G401 (cell line): ENCODE results near the gene VEGFD. TPM values are rescaled to one million over a fixed set of nuclear protein-coding genes. Genes with fewer than 3 reads are reported as not detected.
"Not testable (repeated sequence)": the region's sequence is repeated elsewhere in the genome, so short reads cannot be mapped to it uniquely, and the experiment has no call there.

Experiments used
- DNase-seq: peaks from one replicate; pipeline ENCODE4 v3.0.0-alpha.2; 2015; ENCODE audit warnings: low spot score
- in situ Hi-C: cut with HindIII; loops from 2 replicates; pipeline ENCODE4 v1.10.0; 2016; ENCODE audit warnings: low sequenced_read_pairs, mixed read lengths
- total RNA-seq: library from RNA; depleted of rRNA; stranded (reverse); fragments of >200 nt; shearing (Covaris generic); gene quantifications from 2 replicates; pipeline ENCODE4 v1.2.3, GENCODE V29; 2014; rRNA removed

The VEGFD gene
- total RNA-seq, 1 experiment from 2014 or later: not detected

GRCh38 chrX:15315509-15315908 lies 68.7 kb downstream of the VEGFD start, which contains the start of gene ASB11:
Gene ASB11, minus strand, starts transcription at chrX:15315640. Its CDS starts 35 bp downstream, at chrX:15315605.
- in situ Hi-C loops: no loop called here
- DNase-seq: no peak

GRCh38 chrX:15314472-15314871 lies 69.7 kb downstream of the VEGFD start:
- in situ Hi-C loops: no loop called here
- DNase-seq: no peak

DNA sequence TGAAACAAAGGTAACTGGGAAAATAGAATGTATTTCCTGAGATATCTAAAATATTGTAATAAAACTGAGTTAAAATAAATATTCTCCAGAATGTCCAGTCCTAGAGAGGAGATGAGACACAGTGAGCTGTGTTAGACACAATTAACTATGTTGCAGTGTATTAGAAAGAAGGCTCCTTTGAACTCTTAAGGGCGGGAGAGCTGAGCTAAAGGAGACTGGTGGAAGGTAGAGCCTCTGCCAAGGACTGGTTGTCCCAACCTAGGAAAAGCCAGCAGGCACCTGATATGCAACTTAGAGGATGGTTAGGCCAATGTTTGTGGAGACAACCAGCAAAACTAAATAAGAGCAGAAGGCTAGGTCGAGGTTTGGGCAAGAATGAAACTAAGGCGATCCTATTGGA lies 73.1 kb downstream of the VEGFD start:
- no peak for DNase-seq
- in situ Hi-C loops: no loop called here

DNA sequence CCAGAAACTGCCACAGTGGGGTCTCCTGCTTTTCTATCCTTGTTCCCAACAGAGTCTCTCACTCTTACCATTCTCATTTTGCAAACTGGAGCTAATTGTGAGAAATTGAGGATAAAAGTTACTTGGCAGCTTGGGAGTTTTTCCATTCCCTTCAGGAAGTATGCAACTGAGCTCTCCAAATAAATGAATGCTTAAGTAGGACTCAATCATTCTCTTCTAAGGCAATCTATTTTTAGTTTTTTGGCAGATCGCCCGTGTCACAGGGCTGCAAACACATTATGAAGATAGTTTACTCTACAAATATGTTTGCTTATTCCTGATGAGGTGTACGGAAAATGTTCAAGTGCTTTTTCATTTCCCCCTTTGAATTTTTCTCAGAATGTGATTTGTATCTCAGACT lies 74.1 kb downstream of the VEGFD start:
- in situ Hi-C loops: no loop called here
- DNase-seq: peak; percentile 4

- DNase-seq, in situ Hi-C loops: not testable (repeated sequence)
Measured at GRCh38 chrX:15305899-15306298, 78.3 kb downstream of the VEGFD start.

- DNase-seq: no peak
- in situ Hi-C loops: no loop called here
Measured at GRCh38 chrX:15301924-15302323, 82.3 kb downstream of the VEGFD start.

- in situ Hi-C loops: no loop called here
- peak; percentile 19 for DNase-seq
Measured at GRCh38 chrX:15299941-15300851, 84.0 kb downstream of the VEGFD start.

DNA sequence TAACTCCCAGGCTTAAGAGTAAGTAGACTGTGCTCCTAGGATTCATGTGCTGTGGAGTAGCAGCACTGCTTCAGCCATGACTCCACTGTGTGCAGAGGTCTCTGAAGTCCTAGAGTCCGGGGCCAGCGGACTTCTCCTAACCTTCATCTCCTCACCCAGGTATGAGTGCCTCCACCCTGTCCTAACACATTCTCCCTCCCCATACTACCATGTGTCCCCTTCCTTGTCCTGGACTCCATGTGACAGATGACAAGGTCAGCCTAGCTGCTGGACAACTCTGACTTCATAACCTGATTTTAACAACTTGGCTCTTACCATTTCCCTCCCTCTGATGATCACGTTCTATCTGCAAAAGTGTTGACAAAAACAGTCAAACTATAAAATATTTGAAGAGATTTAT lies 85.4 kb downstream of the VEGFD start:
- in situ Hi-C loops: no loop called here
- no peak for DNase-seq

GRCh38 chrX:15298201-15298600 lies 86.0 kb downstream of the VEGFD start:
- DNase-seq: no peak
- in situ Hi-C loops: no loop called here

Other genes starting within 250 kb of the VEGFD start
- 1.9 TPM in 1 of 2 replicates, not detected in the other for gene ASB9, start 114.3 kb downstream of the VEGFD start, total RNA-seq
- not detected in 2 replicates for gene ASB11, start 68.8 kb downstream of the VEGFD start, total RNA-seq
- gene PIGA, start 48.9 kb downstream of the VEGFD start, total RNA-seq: 12.2 and 24.3 TPM in 2 replicates
- 26.8 and 49.8 TPM in 2 replicates for gene PIR, start 108.9 kb upstream of the VEGFD start, total RNA-seq
- gene BMX, start 116.4 kb upstream of the VEGFD start, total RNA-seq: not detected in 2 replicates
- not detected in 2 replicates for gene ACE2, start 216.5 kb upstream of the VEGFD start, total RNA-seq